Measurements from ENCODE around the gene SEMA5B. TPM values are rescaled to one million over a fixed set of nuclear protein-coding genes. Genes with fewer than 3 reads are reported as not detected.

The SEMA5B gene
- polyA plus RNA-seq, 2 donors, result 0.19 to 0.28 TPM

GRCh38 chr3:123032057-123032456 is 4.5 kb upstream of the SEMA5B start:
- peaks cover 0 to 2% of the 10 kb centered on the region in 2 donors for H3K27me3 ChIP-seq (ENCODE audit: control insufficient read depth in 1 of 2, insufficient read depth in 2 of 2, low read length in 2 of 2)
- no peaks in the 10 kb centered on the region for H3K36me3 ChIP-seq (ENCODE audit: control insufficient read depth in 2 of 2, insufficient read depth in 2 of 2, low read length in 1 of 2)
- H3K27ac ChIP-seq (ENCODE audit: low read depth in 2 of 2, low read length in 1 of 2), result no peak overlapping the region
- H3K4me1 ChIP-seq (ENCODE audit: control insufficient read depth in 2 of 2, insufficient read depth in 2 of 2, low read length in 1 of 2), result peaks cover 3 to 5% of the 10 kb centered on the region in 2 donors
- H3K4me3 ChIP-seq (ENCODE audit: low read depth in 1 of 2, low read length in 2 of 2), result no peak overlapping the region
- 76 to 88% methylated on average over 3 of the region's 3 CpGs for WGBS, 2 donors
- H3K9me3 ChIP-seq (ENCODE audit: control insufficient read depth in 2 of 2, insufficient read depth in 1 of 2, low read depth in 1 of 2, low read length in 1 of 2), result no peaks in the 10 kb centered on the region

- Histone ChIP-seq H3K4me3 (ENCODE audit: low read depth in 1 of 2, low read length in 2 of 2) (no peak overlapping the region), H3K36me3 (ENCODE audit: control insufficient read depth in 2 of 2, insufficient read depth in 2 of 2, low read length in 1 of 2) (no peaks in the 10 kb centered on the region), H3K27me3 (ENCODE audit: control insufficient read depth in 1 of 2, insufficient read depth in 2 of 2, low read length in 2 of 2) (peaks cover 0 to 11% of the 10 kb centered on the region in 2 donors), H3K4me1 (ENCODE audit: control insufficient read depth in 2 of 2, insufficient read depth in 2 of 2, low read length in 1 of 2) (peaks cover 6 to 11% of the 10 kb centered on the region in 2 donors), H3K27ac (ENCODE audit: low read depth in 2 of 2, low read length in 1 of 2) (no peak overlapping the region), H3K9me3 (ENCODE audit: control insufficient read depth in 2 of 2, insufficient read depth in 1 of 2, low read depth in 1 of 2, low read length in 1 of 2) (no peaks in the 10 kb centered on the region)
- 82 to 84% methylated on average over 4 of the region's 4 CpGs for WGBS, 2 donors
These were observed 3.5 kb upstream of the SEMA5B start for GRCh38 chr3:123031051-123031450.

GRCh38 chr3:123028233-123028828 is 768 bp upstream of the SEMA5B start:
- H3K9me3 ChIP-seq (ENCODE audit: control insufficient read depth in 2 of 2, insufficient read depth in 1 of 2, low read depth in 1 of 2, low read length in 1 of 2), result no peaks in the 10 kb centered on the region
- no peaks in the 10 kb centered on the region for H3K36me3 ChIP-seq (ENCODE audit: control insufficient read depth in 2 of 2, insufficient read depth in 2 of 2, low read length in 1 of 2)
- peaks cover 0 to 13% of the 10 kb centered on the region in 2 donors for H3K27me3 ChIP-seq (ENCODE audit: control insufficient read depth in 1 of 2, insufficient read depth in 2 of 2, low read length in 2 of 2)
- 1 to 3% methylated on average over 21 of the region's 21 CpGs for WGBS, 2 donors
- H3K4me3 ChIP-seq (ENCODE audit: low read depth in 1 of 2, low read length in 2 of 2), result peak overlapping the region; percentile 5 to 53
- H3K27ac ChIP-seq (ENCODE audit: low read depth in 2 of 2, low read length in 1 of 2), result no peak overlapping the region
- H3K4me1 ChIP-seq (ENCODE audit: control insufficient read depth in 2 of 2, insufficient read depth in 2 of 2, low read length in 1 of 2), result peaks cover 6 to 11% of the 10 kb centered on the region in 2 donors

- Histone ChIP-seq H3K4me1 (ENCODE audit: control insufficient read depth in 2 of 2, insufficient read depth in 2 of 2, low read length in 1 of 2) (peaks cover 6 to 11% of the 10 kb centered on the region in 2 donors), H3K27me3 (ENCODE audit: control insufficient read depth in 1 of 2, insufficient read depth in 2 of 2, low read length in 2 of 2) (peaks cover 0 to 13% of the 10 kb centered on the region in 2 donors), H3K9me3 (ENCODE audit: control insufficient read depth in 2 of 2, insufficient read depth in 1 of 2, low read depth in 1 of 2, low read length in 1 of 2) (no peaks in the 10 kb centered on the region), H3K27ac (ENCODE audit: low read depth in 2 of 2, low read length in 1 of 2) (no peak overlapping the region), H3K4me3 (ENCODE audit: low read depth in 1 of 2, low read length in 2 of 2) (peak overlapping the region; percentile 24 to 53), H3K36me3 (ENCODE audit: control insufficient read depth in 2 of 2, insufficient read depth in 2 of 2, low read length in 1 of 2) (no peaks in the 10 kb centered on the region)
- WGBS, 2 donors, result 1% methylated on average over 61 to 62 of the region's 62 CpGs
These were observed 835 bp downstream of the SEMA5B start for GRCh38 chr3:123026565-123027291.

GRCh38 chr3:123025642-123026521 is 1.7 kb downstream of the SEMA5B start:
- Histone ChIP-seq H3K27me3 (ENCODE audit: control insufficient read depth in 1 of 2, insufficient read depth in 2 of 2, low read length in 2 of 2) (peaks cover 0 to 13% of the 10 kb centered on the region in 2 donors), H3K4me3 (ENCODE audit: low read depth in 1 of 2, low read length in 2 of 2) (peak overlapping the region in 1 of 2 donors; percentile 53), H3K36me3 (ENCODE audit: control insufficient read depth in 2 of 2, insufficient read depth in 2 of 2, low read length in 1 of 2) (no peaks in the 10 kb centered on the region), H3K9me3 (ENCODE audit: control insufficient read depth in 2 of 2, insufficient read depth in 1 of 2, low read depth in 1 of 2, low read length in 1 of 2) (no peaks in the 10 kb centered on the region), H3K27ac (ENCODE audit: low read depth in 2 of 2, low read length in 1 of 2) (no peak overlapping the region), H3K4me1 (ENCODE audit: control insufficient read depth in 2 of 2, insufficient read depth in 2 of 2, low read length in 1 of 2) (peaks cover 6 to 11% of the 10 kb centered on the region in 2 donors)
- 26 to 39% methylated on average over 18 to 33 of the region's 33 CpGs for WGBS, 2 donors

- Histone ChIP-seq H3K36me3 (ENCODE audit: control insufficient read depth in 2 of 2, insufficient read depth in 2 of 2, low read length in 1 of 2) (no peaks in the 10 kb centered on the region), H3K27me3 (ENCODE audit: control insufficient read depth in 1 of 2, insufficient read depth in 2 of 2, low read length in 2 of 2) (peaks cover 0 to 13% of the 10 kb centered on the region in 2 donors), H3K27ac (ENCODE audit: low read depth in 2 of 2, low read length in 1 of 2) (no peak overlapping the region), H3K4me3 (ENCODE audit: low read depth in 1 of 2, low read length in 2 of 2) (no peak overlapping the region), H3K4me1 (ENCODE audit: control insufficient read depth in 2 of 2, insufficient read depth in 2 of 2, low read length in 1 of 2) (peaks cover 6 to 11% of the 10 kb centered on the region in 2 donors), H3K9me3 (ENCODE audit: control insufficient read depth in 2 of 2, insufficient read depth in 1 of 2, low read depth in 1 of 2, low read length in 1 of 2) (no peaks in the 10 kb centered on the region)
- 88% methylated on average over 1 of the region's 1 CpG for WGBS, 2 donors
These were observed 3.5 kb downstream of the SEMA5B start for GRCh38 chr3:123024056-123024455.

- no peak overlapping the region for H3K27ac ChIP-seq (ENCODE audit: low read depth in 2 of 2, low read length in 1 of 2)
- peaks cover 3 to 7% of the 10 kb centered on the region in 2 donors for H3K4me1 ChIP-seq (ENCODE audit: control insufficient read depth in 2 of 2, insufficient read depth in 2 of 2, low read length in 1 of 2)
- H3K27me3 ChIP-seq (ENCODE audit: control insufficient read depth in 1 of 2, insufficient read depth in 2 of 2, low read length in 2 of 2), result peaks cover 0 to 11% of the 10 kb centered on the region in 2 donors
- H3K4me3 ChIP-seq (ENCODE audit: low read depth in 1 of 2, low read length in 2 of 2), result no peak overlapping the region
- H3K9me3 ChIP-seq (ENCODE audit: control insufficient read depth in 2 of 2, insufficient read depth in 1 of 2, low read depth in 1 of 2, low read length in 1 of 2), result no peaks in the 10 kb centered on the region
- WGBS, 2 donors, result 80 to 84% methylated on average over 7 of the region's 7 CpGs
- no peaks in the 10 kb centered on the region for H3K36me3 ChIP-seq (ENCODE audit: control insufficient read depth in 2 of 2, insufficient read depth in 2 of 2, low read length in 1 of 2)
These were observed 5.5 kb downstream of the SEMA5B start for GRCh38 chr3:123021996-123022510.

GRCh38 chr3:123021388-123021787 is 6.2 kb downstream of the SEMA5B start:
- Histone ChIP-seq H3K4me3 (ENCODE audit: low read depth in 1 of 2, low read length in 2 of 2) (no peak overlapping the region), H3K27ac (ENCODE audit: low read depth in 2 of 2, low read length in 1 of 2) (no peak overlapping the region), H3K4me1 (ENCODE audit: control insufficient read depth in 2 of 2, insufficient read depth in 2 of 2, low read length in 1 of 2) (no peaks in the 10 kb centered on the region), H3K36me3 (ENCODE audit: control insufficient read depth in 2 of 2, insufficient read depth in 2 of 2, low read length in 1 of 2) (no peaks in the 10 kb centered on the region), H3K27me3 (ENCODE audit: control insufficient read depth in 1 of 2, insufficient read depth in 2 of 2, low read length in 2 of 2) (peaks cover 0 to 5% of the 10 kb centered on the region in 2 donors), H3K9me3 (ENCODE audit: control insufficient read depth in 2 of 2, insufficient read depth in 1 of 2, low read depth in 1 of 2, low read length in 1 of 2) (no peaks in the 10 kb centered on the region)
- WGBS, 2 donors, result 90 to 94% methylated on average over 7 of the region's 7 CpGs

GRCh38 chr3:123020709-123021108 is 6.9 kb downstream of the SEMA5B start:
- Histone ChIP-seq H3K4me3 (ENCODE audit: low read depth in 1 of 2, low read length in 2 of 2) (no peak overlapping the region), H3K27me3 (ENCODE audit: control insufficient read depth in 1 of 2, insufficient read depth in 2 of 2, low read length in 2 of 2) (no peaks in the 10 kb centered on the region), H3K36me3 (ENCODE audit: control insufficient read depth in 2 of 2, insufficient read depth in 2 of 2, low read length in 1 of 2) (no peaks in the 10 kb centered on the region), H3K4me1 (ENCODE audit: control insufficient read depth in 2 of 2, insufficient read depth in 2 of 2, low read length in 1 of 2) (no peaks in the 10 kb centered on the region), H3K27ac (ENCODE audit: low read depth in 2 of 2, low read length in 1 of 2) (no peak overlapping the region), H3K9me3 (ENCODE audit: control insufficient read depth in 2 of 2, insufficient read depth in 1 of 2, low read depth in 1 of 2, low read length in 1 of 2) (no peaks in the 10 kb centered on the region)
- WGBS, 2 donors, result 78 to 95% methylated on average over 3 of the region's 3 CpGs
